GM12873 (cell line): ENCODE data around the gene AUTS2.

ENCODE experiments used
- TF ChIP-seq, protein P1 (sequence below): IDR thresholded peaks from 2 replicates; pipeline ENCODE4 v1.5.1; 2012; ENCODE audit warnings: low read depth, mild to moderate bottlenecking, moderate library complexity, low read length, control low read depth; ENCODE audit not compliant: insufficient read depth; ENCODE audit errors: missing control alignments

Gene AUTS2

DNA sequence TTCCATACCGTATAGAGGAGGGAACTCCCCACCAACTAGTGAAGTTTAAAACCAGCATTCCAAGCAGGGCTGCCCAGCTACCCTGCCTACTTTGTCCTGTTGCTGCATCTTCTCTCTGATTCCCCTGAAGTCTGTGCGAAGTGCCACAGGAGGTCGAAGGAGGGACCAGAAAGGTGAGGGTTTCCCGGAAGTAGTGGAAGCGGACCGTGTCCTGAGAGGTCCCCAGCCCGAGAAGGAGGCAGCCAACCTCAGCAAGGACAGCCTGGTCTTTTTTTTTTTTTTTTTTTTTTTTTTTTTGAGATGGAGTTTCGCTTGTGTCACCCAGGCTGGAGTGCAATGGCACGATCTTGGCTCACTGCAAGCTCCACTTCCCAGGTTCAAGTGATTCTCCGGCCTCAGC is 861.8 kb downstream of the AUTS2 start:
- TF ChIP-seq, protein P1, sequence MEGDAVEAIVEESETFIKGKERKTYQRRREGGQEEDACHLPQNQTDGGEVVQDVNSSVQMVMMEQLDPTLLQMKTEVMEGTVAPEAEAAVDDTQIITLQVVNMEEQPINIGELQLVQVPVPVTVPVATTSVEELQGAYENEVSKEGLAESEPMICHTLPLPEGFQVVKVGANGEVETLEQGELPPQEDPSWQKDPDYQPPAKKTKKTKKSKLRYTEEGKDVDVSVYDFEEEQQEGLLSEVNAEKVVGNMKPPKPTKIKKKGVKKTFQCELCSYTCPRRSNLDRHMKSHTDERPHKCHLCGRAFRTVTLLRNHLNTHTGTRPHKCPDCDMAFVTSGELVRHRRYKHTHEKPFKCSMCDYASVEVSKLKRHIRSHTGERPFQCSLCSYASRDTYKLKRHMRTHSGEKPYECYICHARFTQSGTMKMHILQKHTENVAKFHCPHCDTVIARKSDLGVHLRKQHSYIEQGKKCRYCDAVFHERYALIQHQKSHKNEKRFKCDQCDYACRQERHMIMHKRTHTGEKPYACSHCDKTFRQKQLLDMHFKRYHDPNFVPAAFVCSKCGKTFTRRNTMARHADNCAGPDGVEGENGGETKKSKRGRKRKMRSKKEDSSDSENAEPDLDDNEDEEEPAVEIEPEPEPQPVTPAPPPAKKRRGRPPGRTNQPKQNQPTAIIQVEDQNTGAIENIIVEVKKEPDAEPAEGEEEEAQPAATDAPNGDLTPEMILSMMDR = no peak

DNA sequence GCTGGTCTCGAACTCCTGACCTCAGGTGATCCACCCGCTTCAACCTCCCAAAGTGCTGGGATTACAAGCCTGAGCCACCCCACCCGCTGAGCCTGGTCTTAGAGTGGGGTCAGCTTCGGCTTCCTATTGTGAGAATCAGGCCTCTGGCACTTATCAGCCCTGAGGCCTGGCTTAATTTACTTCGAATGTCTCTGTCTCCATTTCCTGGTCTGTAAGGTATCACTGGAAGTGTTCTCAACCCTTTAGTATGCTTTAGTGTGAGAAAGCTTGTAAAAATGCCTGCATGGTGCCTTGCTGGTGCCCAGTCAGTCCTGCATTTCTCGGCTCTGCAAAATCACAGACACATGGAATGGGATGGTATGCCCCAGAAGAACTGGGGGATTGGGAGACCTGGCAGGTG is 862.3 kb downstream of the AUTS2 start:
- TF ChIP-seq, protein P1 = no peak

DNA sequence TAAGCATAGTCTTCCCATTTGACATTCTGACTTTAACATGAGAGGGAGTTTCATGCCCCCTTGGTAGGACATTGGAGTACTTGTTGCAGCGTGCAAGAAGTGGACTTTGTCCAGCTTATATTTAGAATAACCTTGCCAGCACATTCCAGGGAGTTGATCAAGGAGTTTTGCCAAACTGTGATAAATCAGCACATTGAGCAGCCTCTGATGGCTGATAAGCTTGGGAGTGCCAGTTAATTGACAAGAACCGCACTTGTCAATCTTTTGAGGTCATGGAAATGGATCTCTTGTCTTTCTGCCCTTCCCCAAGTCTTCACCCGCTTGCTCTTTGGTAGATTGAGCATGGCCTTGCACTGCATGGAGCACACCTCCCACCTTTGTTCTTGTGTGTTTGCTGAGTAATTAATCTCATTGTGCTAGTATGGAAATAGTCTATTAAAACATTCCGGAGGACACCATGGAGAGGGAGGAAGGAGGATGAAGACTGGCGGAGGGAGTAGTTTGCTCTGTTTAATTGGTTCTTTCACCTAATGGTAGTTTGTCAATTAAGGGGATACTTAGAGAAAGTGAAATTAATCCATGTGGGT is 865.2 kb downstream of the AUTS2 start:
- TF ChIP-seq, protein P1 = no peak

DNA sequence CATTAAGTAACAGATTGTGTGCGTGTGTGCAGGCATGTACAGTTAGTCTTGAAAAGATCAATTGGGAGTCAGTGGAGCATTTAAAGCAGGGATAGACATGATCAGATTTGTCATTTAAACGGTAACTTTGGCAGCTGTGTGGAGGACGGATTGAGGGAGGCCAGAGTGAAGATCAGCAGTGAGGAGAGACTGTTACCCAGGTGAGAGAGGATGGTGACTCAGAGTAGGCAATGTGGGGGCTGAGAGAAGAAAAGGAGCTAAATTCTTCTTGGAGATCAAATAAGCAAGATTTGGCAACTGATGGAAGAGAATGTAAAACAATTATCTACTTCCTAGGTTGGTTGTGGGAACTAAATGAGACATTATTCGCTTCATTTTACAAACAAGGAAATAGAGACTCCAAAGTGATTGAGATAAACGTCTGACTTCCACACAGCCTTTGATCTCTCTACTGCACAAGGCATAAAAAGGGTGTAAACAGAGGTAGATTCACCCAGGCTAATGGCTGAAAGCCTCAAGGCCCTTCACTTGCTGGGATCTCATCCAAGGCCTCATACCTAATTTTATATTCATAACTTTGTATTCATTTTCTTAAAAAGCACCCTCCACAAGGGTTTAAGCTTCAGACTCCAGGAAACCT is 868.6 kb downstream of the AUTS2 start:
- TF ChIP-seq, protein P1 = no peak

DNA sequence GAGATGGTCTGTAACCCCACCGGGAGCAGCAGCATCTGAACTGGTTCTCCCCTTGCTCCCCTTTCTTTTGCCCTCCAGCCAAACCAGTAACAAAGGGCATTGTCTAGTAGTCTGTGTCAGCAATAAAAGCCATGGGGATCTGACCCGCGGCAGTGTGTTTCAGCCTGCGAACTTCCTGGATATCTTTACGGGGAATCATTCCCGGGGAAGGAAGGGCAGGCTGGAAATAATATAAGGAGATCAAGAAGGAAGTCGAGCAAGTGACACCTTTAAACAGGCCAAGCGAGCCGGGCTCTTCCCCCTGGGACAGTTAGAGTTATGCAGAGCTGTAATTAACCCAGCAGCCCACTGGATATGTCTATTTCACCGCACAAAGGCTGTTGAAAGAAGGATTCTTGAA is 872.5 kb downstream of the AUTS2 start:
- TF ChIP-seq, protein P1 = no peak

DNA sequence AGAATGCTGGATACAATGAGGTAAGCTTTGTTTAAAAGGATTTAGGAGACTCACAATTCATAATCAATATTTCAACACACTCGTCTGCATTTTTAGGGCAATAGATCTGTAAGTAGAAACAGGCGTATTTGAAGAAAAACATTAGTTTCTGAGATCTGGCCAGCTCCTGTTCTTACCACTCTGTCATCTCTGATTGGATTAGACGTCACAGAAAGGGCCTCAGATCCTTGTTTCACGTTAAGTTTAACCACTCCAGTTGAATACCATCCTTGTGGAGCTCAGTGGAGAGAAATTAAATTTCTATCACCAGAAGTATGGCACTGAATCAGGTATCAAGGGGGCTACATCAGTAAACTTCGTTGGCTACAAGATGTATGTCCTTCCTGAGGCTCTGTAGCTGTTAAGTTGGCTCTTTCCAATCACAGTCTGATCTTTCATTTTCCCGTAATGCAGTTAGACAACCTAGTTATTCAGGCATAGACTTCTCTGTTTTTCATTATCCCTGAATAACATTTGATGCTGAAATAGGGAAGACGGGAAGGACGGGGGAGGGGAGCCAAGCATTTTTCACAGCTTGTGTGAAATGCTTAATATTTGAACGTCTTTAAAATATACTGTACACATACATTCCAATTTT is 874.4 kb downstream of the AUTS2 start:
- TF ChIP-seq, protein P1 = no peak

DNA sequence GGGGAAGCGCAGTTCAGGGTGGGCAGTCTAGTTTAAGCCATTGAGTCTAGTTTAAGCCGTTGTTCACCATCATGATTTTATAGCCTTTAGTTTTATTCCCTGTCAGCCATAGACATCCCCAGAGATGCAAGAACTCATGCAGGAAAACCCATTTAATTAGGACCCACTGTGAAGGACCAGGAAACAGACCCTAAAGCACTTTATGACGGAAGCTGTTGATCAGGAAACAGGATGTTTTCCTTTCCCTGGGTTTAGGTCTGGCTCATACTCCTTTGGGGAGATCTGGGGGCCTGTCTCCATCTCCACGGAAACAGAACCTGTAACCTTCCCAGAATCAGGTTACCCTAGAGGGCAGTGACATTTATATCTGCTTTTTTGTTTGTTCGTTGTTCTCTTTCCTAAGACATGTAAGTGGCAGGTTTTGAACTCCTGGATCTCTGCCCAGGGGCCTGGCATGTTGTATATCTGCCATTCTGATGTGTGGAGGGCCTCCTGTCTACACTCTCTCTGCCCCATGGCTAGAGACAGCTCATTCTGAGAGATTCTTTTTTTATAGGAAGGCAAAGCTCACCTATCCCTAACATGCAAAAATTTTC is 876.5 kb downstream of the AUTS2 start:
- TF ChIP-seq, protein P1 = no peak
